HuH-7.5 (cell line): ENCODE measurements around the gene TEX12.
A peak's percentile ranks its signal among the peaks of the same experiment; 100 is the strongest.

Experiments
- DNase-seq: peaks from one replicate; pipeline ENCODE4 v3.0.0; 2011; ENCODE audit warnings: low spot score

TEX12 gene

DNA sequence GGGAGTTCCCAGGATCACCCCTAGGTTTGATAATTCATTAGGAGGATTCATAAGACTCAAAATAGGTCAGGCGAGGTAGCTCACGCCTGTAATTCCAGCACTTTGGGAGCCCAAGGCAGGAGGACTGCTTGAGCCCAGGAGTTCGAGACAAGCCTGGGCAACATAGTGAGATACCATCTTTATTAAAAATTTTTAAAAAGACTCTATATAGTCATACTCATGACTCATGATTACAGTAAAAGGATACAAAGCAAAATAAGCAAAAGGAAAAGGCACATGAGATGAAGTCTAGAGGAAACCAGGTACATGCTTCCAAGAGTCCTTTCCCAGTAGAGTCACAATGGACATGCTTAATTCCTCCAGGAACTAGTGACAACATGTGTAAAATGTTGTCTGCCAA lies 45.1 kb downstream of the TEX12 start:
- DNase-seq: no peak

DNA sequence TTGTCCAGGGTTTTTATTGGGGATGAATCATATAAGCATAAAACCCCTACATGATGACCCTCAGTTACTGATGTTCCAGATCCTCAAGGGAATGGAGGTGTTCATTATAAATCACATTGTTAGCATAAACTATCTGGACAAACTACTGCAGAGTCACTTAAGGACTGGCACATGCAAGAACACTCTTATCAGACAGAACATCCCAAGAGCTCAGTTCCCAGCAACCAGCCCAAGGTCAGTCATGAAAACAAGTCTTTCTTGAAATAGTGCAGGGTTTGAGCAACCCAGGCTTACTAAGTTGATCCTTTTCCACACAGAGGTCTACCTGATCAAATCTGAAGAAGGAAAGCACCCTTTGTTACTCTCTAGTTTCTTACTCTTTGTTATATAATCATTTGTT lies 45.5 kb downstream of the TEX12 start:
- no peak for DNase-seq

- DNase-seq: no peak
Measured at GRCh38 chr11:112213753-112214152, 46.6 kb downstream of the TEX12 start.

GRCh38 chr11:112215621-112216020 lies 48.4 kb downstream of the TEX12 start:
- no peak for DNase-seq

DNA sequence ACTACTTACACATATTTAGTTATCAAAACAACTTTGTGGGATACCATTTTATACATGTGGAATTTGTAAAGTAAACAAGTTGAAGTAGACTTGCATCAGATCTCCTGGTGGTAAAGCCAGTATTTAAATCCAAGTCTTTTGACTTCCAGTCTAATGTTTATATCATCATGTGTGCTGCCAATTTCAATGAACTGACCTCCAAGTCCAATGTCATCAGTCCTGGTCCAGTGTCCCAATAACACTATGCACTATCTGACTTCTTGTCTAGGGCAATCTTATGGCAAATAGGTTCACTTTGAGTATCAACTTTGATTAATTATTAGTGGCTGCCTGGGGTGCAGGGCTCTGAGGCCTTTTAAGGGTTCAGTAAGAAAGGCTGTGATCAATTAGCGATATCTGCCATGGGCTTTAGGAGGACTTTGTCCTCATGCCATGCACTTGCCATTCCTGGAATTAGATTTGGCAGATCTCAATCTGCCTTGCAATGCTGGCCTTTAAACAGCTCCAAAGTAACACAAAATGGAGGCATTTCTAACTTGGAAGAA lies 49.5 kb downstream of the TEX12 start:
- no peak for DNase-seq

- peak; percentile 44 for DNase-seq
Measured at GRCh38 chr11:112219476-112220232, 52.5 kb downstream of the TEX12 start.

GRCh38 chr11:112221274-112221835 lies 54.2 kb downstream of the TEX12 start:
- no peak for DNase-seq
